GM21619 (cell line): ENCODE data around the gene FCHSD2.
"Not testable (repeated sequence)": the region's sequence is repeated elsewhere in the genome, so short reads cannot be mapped to it uniquely, and the experiment has no call there.

Experiments
- ATAC-seq: cut with Tn5 transposase; IDR thresholded peaks from one replicate; pipeline ENCODE4 v1.9.1; 2021; ENCODE audit not compliant: unreplicated experiment

Gene FCHSD2

DNA sequence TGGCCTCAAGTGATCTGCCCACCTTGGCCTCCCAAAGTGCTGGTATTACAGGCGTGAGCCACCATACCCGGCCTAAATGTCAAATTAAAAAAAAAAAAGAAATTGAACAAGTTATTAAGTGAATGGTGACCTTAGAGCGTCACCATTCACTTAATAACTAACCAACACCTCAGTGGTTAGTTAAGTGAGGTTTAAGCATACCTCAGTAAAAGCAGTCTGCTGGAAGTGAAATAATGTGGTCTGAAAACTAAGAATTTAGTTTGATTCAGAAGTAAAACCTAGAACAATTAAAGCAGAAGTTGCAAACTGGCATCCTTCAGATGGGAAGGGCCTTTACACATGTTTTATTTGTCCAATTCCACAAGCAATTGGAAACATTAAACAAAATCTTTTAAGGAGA, 71.5 kb downstream of the FCHSD2 start:
- ATAC-seq: no peak

DNA sequence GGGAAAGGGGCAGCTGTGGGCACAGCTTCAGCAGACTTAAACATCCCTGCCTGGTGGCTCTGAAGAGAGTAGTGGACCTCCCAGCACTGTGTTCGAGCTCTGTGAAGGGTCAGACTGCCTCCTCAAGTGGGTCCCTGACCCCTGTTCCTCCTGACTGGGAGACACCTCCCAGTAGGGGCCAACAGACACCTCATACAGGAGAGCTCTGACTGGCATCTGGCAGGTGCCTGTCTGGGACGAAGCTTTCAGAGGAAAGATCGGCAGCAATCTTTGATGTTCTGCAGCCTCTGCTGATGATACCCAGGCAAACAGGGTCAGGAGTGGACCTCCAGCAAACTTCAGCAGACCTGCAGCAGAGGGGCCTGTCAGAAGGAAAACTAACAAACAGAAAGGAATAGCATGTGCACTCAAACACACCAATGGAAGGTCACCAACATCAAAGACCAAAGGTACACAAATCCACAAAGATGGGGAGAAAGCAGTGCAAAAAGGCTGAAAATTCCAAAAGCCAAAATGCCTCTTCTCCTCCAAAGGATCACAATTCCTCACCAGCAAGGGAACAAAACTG, 80.2 kb downstream of the FCHSD2 start:
- ATAC-seq: not testable (repeated sequence)

DNA sequence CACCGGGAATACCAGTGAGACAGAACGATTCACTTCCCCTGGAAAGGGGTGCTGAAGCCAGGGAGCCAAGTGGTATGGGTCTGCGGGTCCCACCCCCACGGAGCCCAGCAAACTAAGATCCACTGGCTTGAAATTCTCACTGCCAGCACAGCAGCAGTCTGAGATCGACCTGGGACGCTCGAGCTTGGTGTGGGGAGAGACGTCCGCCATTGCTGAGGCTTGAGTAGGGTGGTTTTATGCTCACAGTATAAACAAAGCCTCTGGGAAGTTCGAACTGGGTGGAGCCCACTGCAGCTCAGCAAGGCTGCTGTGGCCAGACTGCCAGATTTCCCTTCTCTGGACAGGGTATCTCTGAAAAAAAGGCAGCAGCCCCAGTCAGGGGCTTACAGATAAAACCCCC, 80.7 kb downstream of the FCHSD2 start:
- not testable (repeated sequence) for ATAC-seq

DNA sequence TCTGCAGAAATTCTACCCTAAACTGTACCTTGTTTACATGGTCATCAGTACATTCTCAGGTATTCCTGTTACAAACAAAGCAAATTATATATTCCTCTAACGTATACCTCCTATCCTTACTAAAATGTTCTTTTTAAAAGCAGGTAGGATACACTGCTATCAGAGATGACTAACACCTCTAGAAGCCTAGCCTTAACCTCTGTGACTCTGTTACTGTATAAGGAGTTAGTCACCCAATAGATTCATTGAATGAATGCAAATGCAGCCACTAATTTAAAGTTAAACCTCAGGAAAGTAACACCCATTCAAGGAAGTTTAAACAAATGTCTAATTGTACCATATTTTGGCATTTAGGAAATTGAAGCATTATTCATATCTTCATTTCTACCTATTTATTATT, 82.2 kb downstream of the FCHSD2 start:
- no peak for ATAC-seq

DNA sequence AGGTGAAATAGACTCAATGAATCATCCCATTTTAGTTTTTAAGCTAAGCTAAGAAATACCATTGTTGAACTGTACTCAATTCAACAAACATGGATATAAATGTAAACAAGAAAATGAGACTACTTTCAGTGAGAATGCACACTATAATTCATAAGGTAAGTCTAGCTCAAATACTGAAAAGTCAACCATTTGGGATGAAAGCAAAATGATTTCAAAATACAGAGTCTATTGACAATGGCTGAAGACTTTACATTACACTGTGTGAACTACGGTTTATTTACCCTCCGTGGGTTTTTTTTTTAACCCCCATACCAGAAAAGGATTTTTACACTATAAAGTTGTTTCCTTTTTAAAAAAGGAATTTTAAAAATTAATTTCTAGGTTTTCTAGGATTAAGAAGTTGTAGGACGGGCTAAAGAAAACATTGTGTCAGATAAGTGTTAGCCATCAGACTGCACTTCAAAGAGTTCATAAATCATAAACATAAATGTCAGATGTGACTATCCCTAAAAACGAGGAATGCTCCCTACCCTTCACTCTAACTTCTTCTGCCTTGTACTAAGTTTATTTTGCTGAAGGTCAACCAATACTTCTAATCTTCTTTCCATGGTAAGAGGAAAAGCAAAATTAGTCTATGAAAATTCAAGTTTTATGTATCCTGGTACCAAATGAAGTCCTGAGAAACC, 83.0 kb downstream of the FCHSD2 start:
- no peak for ATAC-seq

DNA sequence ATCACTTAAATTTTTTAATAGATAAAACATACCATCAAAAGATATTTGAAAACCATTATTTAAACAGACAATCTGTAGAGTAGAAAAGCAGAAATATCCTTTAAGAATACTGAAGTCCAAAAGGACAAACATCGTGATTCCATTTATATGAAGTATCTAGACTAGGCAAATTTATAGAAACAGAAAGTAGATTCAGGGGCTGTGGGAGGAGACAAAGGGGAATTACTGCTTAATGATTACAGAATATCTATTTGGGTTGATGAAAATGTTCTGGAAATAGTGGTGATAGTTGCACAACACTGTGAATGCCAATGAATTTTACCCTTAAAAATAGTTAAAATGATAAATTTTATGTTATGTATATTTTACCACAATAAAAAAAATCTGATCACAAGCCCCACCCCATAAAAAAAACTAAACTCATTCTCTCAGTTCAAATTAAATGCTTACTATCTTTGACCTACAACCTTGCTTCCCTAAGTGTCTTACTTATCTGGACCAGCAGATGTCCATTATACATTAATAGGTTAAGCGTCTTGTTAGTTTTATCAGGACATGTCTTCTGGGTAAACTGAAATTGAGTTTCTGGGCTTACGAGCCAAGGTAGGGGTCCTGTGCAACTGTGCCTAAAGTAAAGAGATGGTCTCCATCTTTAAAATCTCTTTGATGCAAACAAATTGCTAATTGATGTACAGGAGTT, 86.3 kb downstream of the FCHSD2 start:
- no peak for ATAC-seq

DNA sequence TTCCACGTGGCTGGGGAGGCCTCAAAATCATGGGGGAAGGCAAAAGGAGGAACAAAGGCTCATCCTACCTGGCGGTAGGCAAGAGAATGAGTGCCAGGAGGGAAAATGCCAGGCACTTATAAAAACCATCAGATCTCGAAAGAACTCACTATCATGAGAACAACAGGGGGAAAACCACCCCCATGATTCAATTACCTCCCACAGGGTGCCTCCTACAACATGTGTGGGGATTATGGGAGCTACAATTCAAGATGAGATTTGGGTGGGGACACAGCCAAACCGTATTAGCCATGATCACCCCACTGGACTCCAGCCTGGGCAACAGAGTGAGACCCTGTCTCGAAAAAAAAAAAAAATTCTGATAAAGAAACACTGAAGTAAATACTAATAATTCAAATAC, 87.1 kb downstream of the FCHSD2 start:
- no peak for ATAC-seq

DNA sequence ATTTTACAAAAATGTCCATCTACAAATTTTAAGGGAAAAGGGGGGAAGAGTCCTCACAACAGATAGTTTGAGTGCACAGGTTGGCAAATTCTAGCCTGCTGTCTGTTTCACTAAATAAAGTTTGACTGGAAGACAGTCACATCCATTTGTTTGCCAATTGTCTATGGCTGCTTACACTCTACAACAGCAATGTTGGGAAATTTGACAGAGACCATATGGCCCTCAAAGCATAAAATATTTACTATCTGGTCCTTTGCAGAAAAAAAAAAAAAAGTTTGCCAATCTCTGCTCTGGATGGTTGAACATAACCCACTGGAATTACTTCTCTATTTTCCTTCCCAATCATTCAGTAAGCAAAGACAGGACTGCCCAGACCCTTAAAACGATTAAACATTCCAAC, 88.2 kb downstream of the FCHSD2 start:
- no peak for ATAC-seq

DNA sequence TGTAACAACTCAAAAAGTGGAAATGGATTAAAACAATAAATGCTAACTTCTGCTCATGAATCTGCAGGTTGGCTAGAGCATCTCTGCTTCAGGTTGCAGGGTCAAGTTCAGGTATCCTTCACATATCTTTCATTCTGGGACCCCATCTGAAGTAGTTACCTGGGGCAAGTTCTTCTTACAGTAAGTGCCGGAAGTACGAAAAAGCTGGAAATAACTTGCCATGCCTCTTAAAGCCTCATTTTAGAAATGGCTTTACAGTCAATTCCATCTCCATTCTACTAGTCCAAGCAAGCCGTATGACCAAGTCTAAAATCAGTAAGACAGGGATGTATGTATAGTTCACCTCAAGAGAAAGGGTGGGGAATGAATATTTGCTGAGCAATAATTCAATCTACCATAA, 93.7 kb downstream of the FCHSD2 start:
- no peak for ATAC-seq

DNA sequence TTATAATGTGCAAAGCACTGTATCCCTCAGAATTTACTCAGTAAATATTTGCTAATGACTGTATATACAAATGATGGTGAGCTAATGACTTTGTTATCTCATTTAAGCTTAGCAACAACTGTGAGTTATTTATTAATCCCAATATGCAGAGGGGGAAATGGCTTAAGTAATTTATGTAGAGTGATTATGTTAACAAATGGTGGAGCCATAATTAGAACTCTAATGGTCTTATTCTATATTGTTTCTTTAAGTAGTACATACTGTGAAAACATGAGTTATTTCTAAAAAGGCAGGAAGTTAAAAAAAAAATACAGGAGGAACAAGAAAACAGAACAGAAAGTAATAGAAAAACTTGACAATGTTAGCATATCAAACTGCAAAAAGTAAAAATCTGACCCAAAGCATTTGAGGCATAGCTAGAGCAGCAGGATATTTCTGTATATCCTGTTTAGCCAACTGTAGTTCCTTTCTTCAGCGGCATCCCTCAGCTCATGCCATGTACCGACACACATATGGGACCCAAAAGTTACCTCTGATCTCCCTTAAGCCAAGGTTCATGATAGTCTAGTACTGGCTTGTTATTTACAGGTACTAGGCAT, 94.2 kb downstream of the FCHSD2 start:
- peak; percentile 79 for ATAC-seq

DNA sequence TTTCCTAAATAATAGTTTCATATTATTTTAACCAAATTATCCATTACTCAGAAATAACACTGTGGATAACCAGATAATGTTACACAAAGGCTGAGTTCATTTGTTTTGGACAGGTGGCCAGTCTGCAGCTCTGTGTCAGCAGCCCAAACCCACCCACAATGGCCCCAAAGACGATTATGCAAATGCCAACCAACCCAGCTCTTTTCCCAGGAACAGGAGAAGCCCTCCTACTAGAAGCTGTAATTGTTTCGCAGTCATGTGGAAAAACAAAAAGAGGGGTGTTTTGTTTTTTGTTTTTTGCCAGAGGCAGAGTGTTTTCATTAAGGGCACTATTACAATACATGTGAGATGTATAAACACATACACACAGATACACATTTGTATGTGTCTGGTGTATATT, 102.1 kb downstream of the FCHSD2 start:
- no peak for ATAC-seq

DNA sequence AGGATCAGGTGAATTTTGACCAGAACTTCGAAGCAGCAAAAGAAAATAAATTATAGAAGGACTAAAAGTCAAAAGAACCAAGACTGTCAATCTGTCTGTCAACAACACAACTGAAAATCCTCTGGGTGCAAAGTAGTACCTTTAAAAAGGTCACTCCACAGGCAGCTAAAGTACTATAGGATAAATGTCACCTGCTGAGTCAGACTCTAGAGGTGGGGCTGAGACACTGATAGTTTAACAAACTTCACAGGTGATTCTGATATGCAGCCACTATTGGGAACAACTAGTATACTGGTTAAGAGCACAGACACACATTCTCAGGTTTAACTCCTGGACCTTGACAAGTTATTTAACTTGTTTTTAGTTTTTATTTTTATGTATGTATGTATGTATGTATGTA, 107.3 kb downstream of the FCHSD2 start:
- ATAC-seq: no peak

DNA sequence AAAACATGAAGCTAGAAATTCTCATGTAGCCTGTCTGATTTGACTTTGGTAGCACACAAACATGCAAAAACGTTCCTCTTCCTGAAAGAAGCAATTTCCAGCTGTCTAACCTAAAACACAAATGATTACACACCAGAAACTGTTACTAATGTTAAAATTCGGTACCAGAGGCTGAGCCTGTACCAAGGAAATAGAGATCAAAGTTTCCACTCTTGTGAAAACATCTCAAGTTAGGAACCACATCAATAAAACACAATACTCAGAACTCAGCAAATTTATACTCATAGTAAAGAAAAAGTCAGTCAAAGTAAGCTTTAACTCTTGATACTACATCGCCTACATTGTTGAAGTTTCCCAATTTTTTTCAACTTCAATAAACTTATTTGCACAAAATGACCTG, 107.8 kb downstream of the FCHSD2 start:
- ATAC-seq: no peak

DNA sequence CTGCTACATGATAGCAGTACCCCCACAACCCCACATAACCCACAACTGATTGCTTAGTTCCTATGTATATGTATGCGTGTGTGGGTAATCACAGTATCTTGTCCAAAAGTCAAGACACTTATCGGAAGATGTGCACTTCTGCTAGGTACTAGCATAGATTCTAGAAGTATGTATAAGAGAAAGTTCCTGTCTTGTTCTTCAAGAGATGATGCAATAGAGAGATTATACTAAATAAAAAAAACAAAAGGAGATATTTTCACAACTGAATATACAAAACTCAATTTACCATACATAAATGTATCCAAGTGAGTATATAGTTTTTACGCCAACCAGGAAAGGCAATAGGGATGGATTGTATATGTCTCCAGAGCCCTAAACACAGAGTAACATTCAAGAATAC, 112.0 kb downstream of the FCHSD2 start:
- ATAC-seq: no peak

DNA sequence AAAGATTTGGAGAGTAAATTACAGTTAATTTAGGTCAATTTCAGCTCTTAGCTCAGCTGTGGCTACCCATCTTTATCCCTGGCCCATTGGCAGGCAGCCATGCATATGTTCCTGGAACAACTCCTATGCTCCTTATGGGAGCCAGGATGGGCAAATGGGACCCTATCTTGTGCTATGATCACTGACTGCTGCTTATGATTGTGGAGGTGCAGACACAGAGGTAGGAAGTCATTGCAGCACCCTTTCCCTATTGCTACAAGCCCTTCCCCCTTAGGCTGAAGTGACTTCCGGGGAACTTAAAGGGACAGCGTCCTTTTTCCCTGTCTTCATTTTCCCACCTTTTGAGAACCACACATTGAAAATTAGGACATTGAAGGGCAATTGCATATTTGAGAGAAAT, 112.7 kb downstream of the FCHSD2 start:
- no peak for ATAC-seq

DNA sequence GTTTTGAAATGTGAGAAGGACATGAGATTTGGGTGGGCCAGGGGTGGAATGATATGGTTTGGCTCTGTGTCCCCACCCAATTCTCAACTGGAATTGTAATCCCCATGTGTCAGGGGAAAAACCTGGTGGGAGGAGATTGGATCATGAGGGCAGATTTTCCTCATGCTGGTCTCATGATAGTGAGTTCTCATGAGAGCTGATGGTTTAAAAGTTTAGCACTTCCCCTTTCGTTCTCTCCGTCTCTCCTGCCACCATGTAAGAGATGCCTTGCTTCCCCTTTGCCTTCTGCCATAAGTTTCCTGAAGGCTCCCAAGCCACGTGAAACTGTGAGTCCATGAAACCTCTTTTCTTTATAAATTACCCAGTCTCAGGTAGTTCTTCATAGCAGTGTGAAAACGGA, 113.5 kb downstream of the FCHSD2 start:
- no peak for ATAC-seq

DNA sequence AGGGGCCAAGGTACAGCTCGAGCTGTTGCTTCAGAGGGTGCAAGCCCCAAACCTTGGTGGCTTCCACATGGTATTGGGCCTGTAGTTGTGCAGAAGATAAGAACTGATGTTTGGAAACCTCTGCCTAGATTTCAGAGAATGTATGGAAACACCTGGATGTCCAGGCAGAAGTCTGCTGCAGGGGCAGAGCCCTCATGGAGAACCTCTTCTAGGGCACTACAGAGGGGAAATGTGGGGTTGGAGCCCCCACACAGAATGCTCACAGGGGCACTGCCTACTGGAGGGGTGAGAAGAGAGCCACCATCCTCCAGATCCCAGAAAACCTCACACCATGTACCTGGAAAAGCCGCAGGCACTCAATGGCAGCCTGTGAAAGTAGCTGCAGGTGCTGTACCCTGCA, 114.3 kb downstream of the FCHSD2 start:
- ATAC-seq: not testable (repeated sequence)

DNA sequence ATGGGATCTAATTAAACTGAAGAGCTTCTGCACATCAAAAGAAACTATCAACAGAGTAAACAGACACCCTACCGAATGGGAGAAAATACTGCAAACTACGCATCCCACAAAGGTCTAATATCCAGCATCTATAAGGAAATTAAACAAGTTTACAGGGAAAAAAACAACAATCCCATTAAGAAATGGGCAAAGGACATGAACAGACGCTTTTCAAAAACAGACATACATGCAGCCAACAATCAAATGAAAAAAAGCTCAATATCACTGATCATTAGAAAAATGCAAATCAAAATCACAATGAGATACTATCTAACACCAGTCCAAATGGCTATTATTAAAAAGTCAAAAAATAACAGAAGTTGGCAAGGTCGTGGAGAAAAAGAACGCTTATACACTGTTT, 117.5 kb downstream of the FCHSD2 start:
- no peak for ATAC-seq

DNA sequence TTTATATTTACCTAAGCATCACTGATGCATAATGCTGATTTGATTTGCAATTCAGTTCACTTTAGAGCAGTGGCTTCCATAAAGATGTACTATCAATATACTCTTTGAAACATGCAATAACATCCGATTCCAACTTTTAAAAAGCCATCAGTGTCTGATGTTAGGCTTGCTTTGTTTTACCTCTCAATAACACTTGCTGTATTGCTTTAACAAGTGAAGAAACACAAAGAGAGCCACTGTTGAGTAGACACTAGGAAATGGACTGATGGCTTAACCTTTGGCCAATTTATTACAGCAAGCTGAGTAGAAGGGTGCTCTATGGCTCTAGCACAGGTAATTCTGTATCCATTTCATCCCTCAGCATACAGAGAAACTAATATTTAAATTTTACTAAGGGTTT, 122.1 kb downstream of the FCHSD2 start:
- ATAC-seq: no peak

DNA sequence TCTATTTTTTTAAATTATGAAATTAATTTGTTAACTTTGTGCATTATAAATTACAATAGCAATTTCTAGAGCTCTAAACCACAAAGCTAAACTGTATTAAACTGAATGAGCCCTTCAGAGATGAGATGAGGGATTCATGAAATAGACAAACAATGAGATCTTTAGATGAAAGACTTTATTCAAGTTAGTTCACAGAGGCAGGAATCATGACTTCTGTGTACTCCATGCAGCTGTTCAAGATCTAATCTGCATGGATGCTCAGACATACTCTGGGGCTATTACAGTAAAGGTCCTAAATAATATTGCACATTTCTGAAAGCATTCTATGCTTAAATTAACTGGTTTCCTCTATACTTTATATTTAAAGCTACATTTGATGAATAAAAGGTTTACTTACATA, 122.7 kb downstream of the FCHSD2 start:
- ATAC-seq: no peak

DNA sequence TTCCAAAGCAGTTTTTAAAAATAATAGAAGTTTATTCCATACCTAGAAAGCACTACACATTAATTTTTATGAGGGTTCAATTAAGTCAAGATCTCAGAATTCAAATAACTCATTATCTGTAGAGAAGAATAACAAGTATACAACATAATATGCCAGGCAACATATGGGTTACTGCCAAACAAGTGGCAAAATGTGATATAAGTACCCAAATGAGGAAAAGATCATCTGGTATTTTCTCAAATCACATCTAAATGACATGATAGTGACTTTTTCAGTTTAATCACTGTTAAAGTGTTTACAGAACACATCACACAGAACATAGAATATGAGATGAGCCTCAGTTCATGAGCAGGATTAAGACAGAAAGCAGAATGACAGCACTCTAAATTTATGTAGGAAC, 123.3 kb downstream of the FCHSD2 start:
- no peak for ATAC-seq
